Adrenal gland (tissue), 5 donors: ENCODE results near the gene RPAP2.

Source experiments
- CTCF ChIP-seq, 6 experiments: fragments of 450-650 bp in 4 of 6; fragments of 200-600 bp in 2 of 6; sonication (generic) in 1 of 6; IDR thresholded peaks; 1 replicate in 5 of 6; 2 replicates in 1 of 6; pipeline versions ENCODE4 v1.5.1 to v1.8.0; 2016 to 2021; ENCODE audit warnings: antibody characterized with exemption in 6 of 6, mild to moderate bottlenecking in 2 of 6, moderate library complexity in 1 of 6
- POLR2A ChIP-seq, 2 donors: fragments of 450-650 bp; IDR thresholded peaks; one replicate each; pipeline ENCODE4 v1.6.1; 2017; ENCODE audit warnings: antibody characterized with exemption in 2 of 2, mild to moderate bottlenecking in 2 of 2, moderate library complexity in 1 of 2
- donor health status: DM: no; HTN: no; CAD: no.

GRCh38 chr1:92333668-92334067 is 34.8 kb downstream of the RPAP2 start:
- TF ChIP-seq CTCF (IDR thresholded peaks at IDR 0.05) = no peak
- no peak for TF ChIP-seq POLR2A (IDR thresholded peaks at IDR 0.05)
